Left lung (tissue), 10 donors: ENCODE measurements around the gene TMEM248. TPM values are rescaled to one million over a fixed set of nuclear protein-coding genes. Genes with fewer than 3 reads are reported as not detected.

ENCODE experiments used
- ATAC-seq: fragments of 200-7000 bp; cut with Tn5 transposase; one replicate; pipeline ENCODE4 v1.9.1; 2020; ENCODE audit warnings: moderate library complexity
- DNase-seq, 4 donors: peaks; one replicate each; pipeline ENCODE4 v3.0.0-alpha.2; 2013 to 2020
- H3K27ac ChIP-seq, 2 donors: fragments of 200-600 bp; sonication (generic) in 1 of 2; one replicate each; pipeline versions ENCODE4 v1.5.0 to v1.8.0; 2020 to 2021
- H3K27me3 ChIP-seq, 2 donors: fragments of 200-600 bp; sonication (generic) in 1 of 2; one replicate each; pipeline versions ENCODE4 v1.5.0 to v1.8.0; 2020 to 2021
- H3K36me3 ChIP-seq, 2 donors: fragments of 200-600 bp; sonication (generic) in 1 of 2; one replicate each; pipeline versions ENCODE4 v1.5.0 to v1.8.0; 2020 to 2021
- H3K4me1 ChIP-seq, 2 donors: fragments of 200-600 bp; one replicate each; pipeline ENCODE4 v1.8.0; 2021
- H3K4me3 ChIP-seq, 2 donors: fragments of 200-600 bp; sonication (generic) in 1 of 2; one replicate each; pipeline versions ENCODE4 v1.5.0 to v1.8.0; 2020 to 2021; ENCODE audit warnings: mild to moderate bottlenecking in 1 of 2
- H3K9me3 ChIP-seq, 2 donors: fragments of 200-600 bp; sonication (generic) in 1 of 2; one replicate each; pipeline versions ENCODE4 v1.5.0 to v1.8.0; 2020 to 2021
- CTCF ChIP-seq, 2 donors: fragments of 200-600 bp; sonication (generic) in 1 of 2; IDR thresholded peaks; one replicate each; pipeline versions ENCODE4 v1.5.0 to v1.8.0; 2021; ENCODE audit warnings: antibody characterized with exemption in 2 of 2
- intact Hi-C, 2 donors: fragments of 100-400 bp; cut with DNase I; formaldehyde crosslinking; loops; one replicate each; pipeline versions ENCODE4 v1.11.2 to v1.14.2; 2022
- polyA plus RNA-seq, 6 donors: library from polyadenylated mRNA; unstranded; fragments of 120-200 nt; gene quantifications; one replicate each; pipeline ENCODE4 v1.2.1, GENCODE V29; 2013; ENCODE audit not compliant: insufficient read length in 6 of 6
- total RNA-seq, 2 donors: library from RNA; stranded (reverse); fragmentation: NEBNext Ultra II Directional; extraction: Animal tissue kit (Norgen Biotek cat#: 25700); gene quantifications; one replicate each; pipeline ENCODE4 v1.2.1, GENCODE V29; 2021
- donor health status: DM: no; HTN: yes; CAD: no.
- donor health status: DM: no; HTN: no; CAD: no.

Gene TMEM248
- total and polyA plus RNA-seq, 8 donors: 64.5 to 103 (median 81.6) TPM

GRCh38 chr7:66937940-66938339 is 16.9 kb downstream of the TMEM248 start:
- intact Hi-C loops: no loop called here
- no peak overlapping the region for H3K27ac ChIP-seq
- DNase-seq: no peak
- H3K4me3 ChIP-seq: no peak overlapping the region
- no peak for TF ChIP-seq CTCF (IDR thresholded peaks at IDR 0.05)
- no peaks in the 10 kb centered on the region for H3K27me3 ChIP-seq
- peaks cover 0 to 18% of the 10 kb centered on the region in 2 donors for H3K36me3 ChIP-seq
- H3K9me3 ChIP-seq: no peaks in the 10 kb centered on the region
- ATAC-seq: no peak
- H3K4me1 ChIP-seq: peaks cover 0 to 9% of the 10 kb centered on the region in 2 donors

GRCh38 chr7:66939325-66939724 is 18.3 kb downstream of the TMEM248 start:
- Histone ChIP-seq H3K27ac (no peak overlapping the region), H3K4me1 (no peaks in the 10 kb centered on the region), H3K27me3 (no peaks in the 10 kb centered on the region), H3K4me3 (no peak overlapping the region), H3K9me3 (no peaks in the 10 kb centered on the region), H3K36me3 (peaks cover 0 to 31% of the 10 kb centered on the region in 2 donors)
- intact Hi-C loops: no loop called here
- ATAC-seq (no peak), DNase-seq (no peak)
- no peak for TF ChIP-seq CTCF (IDR thresholded peaks at IDR 0.05)

- peaks cover 0 to 100% of the 10 kb centered on the region in 2 donors for H3K36me3 ChIP-seq
- no peak overlapping the region for H3K27ac ChIP-seq
- no peaks in the 10 kb centered on the region for H3K4me1 ChIP-seq
- no peak overlapping the region for H3K4me3 ChIP-seq
- H3K9me3 ChIP-seq: no peaks in the 10 kb centered on the region
- DNase-seq (no peak), ATAC-seq (peak; percentile 91)
- H3K27me3 ChIP-seq: no peaks in the 10 kb centered on the region
- TF ChIP-seq CTCF (IDR thresholded peaks at IDR 0.05): no peak
- intact Hi-C loops: no loop called here
Observed at GRCh38 chr7:66946545-66946944, 25.5 kb downstream of the TMEM248 start.

GRCh38 chr7:66948480-66949109 is 27.6 kb downstream of the TMEM248 start:
- Histone ChIP-seq H3K4me3 (no peak overlapping the region), H3K27ac (no peak overlapping the region), H3K4me1 (peaks cover 0 to 7% of the 10 kb centered on the region in 2 donors), H3K9me3 (no peaks in the 10 kb centered on the region), H3K36me3 (peaks cover 0 to 100% of the 10 kb centered on the region in 2 donors), H3K27me3 (no peaks in the 10 kb centered on the region)
- no peak for TF ChIP-seq CTCF (IDR thresholded peaks at IDR 0.05)
- ATAC-seq (no peak), DNase-seq (no peak)
- intact Hi-C loops: no loop called here

GRCh38 chr7:66950311-66950710 is 29.3 kb downstream of the TMEM248 start:
- intact Hi-C loops: no loop called here
- Histone ChIP-seq H3K9me3 (no peaks in the 10 kb centered on the region), H3K4me3 (no peak overlapping the region), H3K4me1 (peaks cover 0 to 7% of the 10 kb centered on the region in 2 donors), H3K27ac (no peak overlapping the region), H3K36me3 (peaks cover 0 to 100% of the 10 kb centered on the region in 2 donors), H3K27me3 (no peaks in the 10 kb centered on the region)
- no peak for TF ChIP-seq CTCF (IDR thresholded peaks at IDR 0.05)
- no peak for DNase-seq
- no peak for ATAC-seq
